GM18520 (cell line): ENCODE data around the gene ACSL6.

Source experiments
- ATAC-seq: cut with Tn5 transposase; IDR thresholded peaks from one replicate; pipeline ENCODE4 v1.9.1; 2021; ENCODE audit not compliant: unreplicated experiment

Gene ACSL6, protein sequence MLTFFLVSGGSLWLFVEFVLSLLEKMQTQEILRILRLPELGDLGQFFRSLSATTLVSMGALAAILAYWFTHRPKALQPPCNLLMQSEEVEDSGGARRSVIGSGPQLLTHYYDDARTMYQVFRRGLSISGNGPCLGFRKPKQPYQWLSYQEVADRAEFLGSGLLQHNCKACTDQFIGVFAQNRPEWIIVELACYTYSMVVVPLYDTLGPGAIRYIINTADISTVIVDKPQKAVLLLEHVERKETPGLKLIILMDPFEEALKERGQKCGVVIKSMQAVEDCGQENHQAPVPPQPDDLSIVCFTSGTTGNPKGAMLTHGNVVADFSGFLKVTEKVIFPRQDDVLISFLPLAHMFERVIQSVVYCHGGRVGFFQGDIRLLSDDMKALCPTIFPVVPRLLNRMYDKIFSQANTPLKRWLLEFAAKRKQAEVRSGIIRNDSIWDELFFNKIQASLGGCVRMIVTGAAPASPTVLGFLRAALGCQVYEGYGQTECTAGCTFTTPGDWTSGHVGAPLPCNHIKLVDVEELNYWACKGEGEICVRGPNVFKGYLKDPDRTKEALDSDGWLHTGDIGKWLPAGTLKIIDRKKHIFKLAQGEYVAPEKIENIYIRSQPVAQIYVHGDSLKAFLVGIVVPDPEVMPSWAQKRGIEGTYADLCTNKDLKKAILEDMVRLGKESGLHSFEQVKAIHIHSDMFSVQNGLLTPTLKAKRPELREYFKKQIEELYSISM

DNA sequence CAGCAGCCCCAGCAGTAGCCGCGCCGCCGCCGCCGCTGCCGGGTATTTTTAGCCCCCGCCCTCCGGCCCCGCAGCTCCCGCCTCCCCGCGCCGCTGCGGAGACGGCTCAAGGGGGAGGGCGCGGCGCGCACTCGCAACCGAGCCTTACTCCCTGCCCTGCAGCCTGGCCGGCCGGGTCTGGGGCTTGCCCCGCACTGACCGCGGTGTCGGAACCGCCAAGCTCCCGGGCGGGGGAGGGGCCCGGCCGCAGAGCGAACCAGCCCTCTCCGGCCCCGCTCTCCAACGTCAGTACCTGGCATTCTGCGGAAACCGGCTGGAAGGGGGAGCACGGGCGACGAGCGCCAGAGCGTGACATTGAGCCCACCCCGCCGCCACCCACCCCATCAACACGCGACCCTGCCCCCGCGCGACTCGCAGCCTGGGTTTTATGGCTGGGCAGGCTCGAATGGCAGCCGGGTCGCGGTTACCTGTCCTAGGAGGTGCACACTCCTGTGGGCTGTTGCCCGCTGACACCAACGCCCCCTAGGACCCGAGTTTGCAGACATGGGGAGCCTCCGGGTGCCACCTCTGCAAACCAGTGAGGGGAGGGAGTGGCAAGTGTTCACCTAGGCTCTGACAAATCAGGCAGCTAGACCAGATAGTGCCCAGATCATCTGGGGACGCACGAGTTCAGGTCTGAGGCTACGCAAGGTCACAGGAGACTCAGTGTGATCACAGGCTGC lies at the start of gene ACSL6:
Gene ACSL6, minus strand, starts transcription at position 37 of the 722 bp plus-strand sequence. CDS start 105 bp downstream, outside the sequence.
- ATAC-seq = no peak

DNA sequence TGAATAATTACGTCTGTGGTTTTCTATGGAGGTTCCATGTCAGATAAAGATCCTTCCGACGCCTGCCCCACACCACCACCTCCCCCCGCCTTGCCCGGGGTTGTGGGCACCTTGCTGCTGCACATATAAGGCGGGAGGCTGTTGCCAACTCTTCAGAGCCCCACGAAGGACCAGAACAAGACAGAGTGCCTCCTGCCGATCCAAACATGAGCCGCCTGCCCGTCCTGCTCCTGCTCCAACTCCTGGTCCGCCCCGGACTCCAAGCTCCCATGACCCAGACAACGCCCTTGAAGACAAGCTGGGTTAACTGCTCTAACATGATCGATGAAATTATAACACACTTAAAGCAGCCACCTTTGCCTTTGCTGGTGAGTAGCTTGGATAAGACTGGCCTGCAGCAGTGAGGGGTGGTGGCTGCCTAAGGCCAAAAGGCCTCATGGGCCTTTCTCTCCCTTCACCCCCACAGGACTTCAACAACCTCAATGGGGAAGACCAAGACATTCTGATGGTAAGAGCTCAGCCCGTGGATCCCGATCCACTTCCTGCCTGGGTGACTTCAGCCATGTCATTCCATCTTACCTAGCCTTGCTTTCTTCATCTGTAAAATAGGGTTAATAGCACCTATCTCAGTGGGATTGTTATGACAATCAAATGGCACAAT lies 49.2 kb upstream of the ACSL6 start, which contains the start of gene IL3:
Gene IL3, plus strand, starts transcription at position 155 of the 661 bp plus-strand sequence. Its CDS starts 52 bp downstream, at position 207.
- no peak for ATAC-seq

DNA sequence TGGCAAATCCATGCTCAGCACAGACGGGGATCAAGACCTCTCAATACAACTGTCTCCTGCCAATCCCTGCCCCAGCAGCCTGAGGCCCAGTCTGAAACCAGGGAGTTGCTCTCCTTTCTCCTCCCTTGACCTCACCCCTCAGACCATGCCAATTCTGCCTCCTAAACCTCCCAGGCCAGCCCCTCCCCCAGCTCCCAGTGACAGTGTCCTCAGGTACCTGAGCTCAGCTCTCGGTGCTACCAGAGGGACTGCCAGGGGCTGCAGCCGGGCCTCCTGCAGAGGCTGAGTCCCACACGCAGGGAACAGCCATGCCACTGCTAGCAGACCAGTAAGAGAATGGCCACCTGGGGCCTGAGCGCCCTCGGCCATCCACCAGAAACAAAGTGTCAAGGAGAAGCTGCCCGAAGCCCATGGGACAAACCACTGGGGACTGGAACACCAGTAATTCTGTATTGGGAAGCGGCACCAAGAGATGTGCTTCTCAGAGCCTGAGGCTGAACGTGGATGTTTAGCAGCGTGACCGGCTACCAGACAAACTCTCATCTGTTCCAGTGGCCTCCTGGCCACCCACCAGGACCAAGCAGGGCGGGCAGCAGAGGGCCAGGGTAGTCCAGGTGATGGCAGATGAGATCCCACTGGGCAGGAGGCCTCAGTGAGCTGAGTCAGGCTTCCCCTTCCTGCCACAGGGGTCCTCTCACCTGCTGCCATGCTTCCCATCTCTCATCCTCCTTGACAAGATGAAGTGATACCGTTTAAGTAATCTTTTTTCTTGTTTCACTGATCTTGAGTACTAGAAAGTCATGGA lies 48.4 kb upstream of the ACSL6 start:
- no peak for ATAC-seq

DNA sequence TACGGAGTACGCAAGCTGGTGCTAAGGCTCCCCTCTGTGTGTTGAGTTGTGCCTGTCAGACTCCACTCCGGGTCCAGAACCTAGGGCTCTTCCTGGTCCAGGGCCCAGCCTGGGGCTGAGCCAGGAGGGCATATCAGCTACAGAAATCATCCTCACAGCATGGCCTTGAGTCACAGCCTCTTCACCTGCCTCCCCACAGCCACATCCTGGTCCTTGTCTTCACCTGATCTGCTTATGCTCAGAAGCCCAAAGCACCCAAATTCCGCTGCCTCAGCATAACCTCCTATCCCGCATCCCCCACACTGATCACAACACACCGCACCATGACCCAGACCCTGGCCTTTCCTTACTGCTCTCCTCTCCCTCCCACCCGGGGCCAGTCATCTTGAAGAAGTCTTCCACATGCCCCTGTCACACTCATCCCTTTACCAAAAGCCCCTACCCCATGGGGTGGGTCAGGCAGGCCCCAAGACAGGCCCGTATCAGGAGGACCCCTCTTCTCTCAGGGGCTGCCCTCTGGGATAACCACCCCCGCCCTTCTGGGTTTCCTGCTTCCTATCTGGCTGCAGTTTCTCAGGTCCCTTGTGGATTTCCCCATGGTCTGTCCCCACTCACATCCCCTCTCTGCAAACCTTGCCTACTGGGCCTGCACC lies 47.7 kb upstream of the ACSL6 start:
- no peak for ATAC-seq

DNA sequence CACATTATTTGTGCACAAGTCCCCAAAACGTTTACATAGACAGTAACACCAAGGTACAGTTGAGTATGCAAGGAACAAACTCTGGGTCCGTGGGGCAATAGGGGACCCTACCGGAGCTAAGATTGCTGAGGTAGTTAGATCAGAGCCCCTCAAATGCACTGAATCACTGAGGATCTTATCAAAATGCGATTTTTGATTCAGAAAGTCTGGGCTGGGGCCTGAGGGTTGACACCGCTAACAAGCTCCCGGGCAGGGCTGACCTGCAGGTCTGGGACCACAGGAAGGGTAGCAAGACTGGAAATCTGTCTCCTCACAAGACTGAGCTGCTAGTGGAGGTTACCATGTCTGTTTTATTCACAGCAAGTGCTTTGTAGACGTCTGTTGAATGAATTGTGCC lies 47.2 kb upstream of the ACSL6 start:
- no peak for ATAC-seq

DNA sequence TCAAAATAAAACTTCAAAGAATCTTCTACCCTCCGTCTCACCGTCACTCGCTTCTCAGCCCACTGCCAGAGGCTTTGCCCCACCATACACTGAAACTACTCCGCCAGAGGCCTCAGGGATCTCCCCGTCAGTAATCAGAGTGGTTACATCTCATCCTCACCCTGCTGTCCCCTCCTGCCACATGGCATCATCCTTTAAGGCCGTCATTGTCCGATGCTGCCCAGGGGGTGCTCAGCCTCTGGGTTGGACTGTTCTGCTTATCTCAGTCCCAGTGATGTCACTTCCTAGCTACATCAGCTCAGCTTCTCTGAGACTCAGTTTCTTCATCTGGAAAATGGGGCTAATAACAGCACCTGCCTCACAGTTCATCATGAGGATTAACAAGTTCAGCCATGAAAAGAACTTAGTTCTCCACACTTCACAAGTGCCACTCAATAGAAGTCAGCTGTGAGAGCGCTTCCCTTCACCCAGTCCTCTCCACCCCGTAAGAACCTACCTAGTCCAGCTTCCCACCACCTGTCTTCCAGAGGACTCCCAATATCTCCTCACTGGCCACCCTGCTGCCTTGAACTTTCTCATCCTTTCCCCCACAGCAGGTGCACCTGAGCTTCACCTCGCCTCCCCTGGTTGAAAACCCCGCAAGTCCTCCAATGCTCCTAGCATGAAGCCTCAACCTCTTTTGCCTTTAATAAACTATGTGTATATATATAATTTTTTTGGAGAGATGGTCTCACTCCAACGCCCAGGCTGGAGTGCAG lies 46.2 kb upstream of the ACSL6 start:
- no peak for ATAC-seq

DNA sequence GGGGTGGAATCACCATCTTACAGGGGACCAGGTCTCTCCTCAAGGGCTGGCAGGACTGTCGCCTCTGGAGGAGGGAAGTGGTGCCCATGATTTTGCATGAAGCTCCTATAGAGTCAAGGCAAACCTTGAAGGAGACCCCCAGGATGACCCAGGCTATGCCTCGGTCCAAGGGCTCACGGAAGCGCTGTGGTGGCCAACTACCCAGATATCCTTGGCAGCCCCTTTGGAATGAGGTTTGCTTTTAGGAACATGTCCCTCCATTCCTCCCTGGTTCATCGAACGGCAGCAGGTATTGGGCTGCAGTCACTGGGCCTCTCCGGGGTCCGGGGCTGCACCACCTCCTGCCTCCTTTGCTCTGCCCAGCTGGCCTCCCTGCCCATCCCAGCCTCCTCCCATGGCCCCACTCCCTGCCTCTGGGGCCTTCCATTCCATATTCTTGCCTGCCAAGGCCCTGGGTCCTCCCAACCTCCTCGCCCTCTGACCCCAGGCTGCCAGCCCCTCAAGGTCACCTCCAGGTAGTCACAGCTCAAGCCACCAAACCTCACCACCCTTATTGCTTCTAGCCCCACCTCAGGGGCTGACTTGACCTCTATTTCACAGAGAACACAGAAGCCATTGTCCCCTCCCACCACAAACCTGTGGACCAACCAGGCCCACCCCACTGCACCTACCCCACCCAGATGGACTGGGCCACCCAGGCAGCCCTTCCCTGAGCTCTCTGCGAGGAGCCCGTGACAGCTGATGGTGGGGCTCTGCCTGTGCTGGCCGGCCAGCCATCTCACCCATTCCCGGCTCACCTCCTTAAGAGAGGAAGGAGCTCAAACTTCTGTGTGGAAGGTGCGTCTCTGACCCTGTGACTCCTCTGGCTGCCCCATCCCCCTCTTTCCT lies 45.4 kb upstream of the ACSL6 start:
- ATAC-seq = no peak

DNA sequence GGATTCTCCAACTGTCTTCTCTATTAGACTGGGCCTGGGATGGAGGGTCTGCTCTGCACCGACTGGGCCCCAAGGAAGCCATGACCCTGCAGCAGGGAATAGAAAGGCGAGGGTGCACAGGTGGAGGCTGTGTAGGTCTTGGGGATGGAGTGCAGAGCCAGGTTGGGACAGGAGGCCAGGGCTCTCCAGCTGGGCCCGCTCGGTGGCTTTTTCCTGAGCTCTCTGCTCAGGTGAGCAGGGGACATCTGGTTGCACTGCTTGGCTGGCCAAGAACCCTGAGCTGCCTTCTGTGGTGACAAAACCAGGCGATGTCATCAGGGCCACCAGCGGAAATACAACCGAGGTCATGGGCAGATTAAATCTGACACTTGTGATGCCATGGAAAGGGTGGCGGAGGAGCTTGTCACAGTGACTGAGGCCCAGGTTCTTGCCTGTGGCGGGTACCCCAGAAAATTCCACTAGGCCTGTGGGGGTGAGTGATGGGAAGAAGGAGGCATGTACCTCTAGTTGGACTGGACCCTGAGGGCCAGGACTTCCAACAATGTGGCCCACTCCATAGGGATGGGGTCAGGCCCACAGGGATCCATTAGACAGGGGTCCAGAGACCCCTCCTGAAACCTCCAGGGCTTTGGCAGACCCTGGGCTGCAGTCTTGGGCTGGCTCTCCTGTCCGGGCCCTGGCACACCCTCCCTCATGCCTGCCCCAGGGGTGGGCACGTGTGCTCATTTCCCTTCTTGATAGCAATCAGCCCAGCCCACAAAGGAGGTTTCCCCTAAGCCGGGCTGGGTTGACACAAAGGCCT lies 44.6 kb upstream of the ACSL6 start:
- ATAC-seq = no peak

DNA sequence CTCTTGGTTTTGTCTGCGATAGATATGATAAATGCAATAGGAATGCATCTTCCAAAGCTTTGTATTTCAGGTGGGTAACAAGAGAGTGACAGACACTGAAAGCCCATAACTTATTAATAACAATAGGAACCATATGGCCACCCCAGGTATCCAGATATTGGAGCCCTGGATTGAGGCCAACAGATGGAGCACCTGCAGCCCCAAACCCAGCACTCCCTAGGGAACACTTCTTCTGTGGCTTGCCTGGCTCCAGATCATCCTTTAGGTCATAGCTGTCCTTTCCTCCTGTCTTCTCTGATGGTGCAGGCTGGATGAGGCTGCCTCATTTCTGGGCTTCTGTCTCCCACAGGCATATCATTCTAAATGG lies 44.0 kb upstream of the ACSL6 start:
- ATAC-seq = no peak

DNA sequence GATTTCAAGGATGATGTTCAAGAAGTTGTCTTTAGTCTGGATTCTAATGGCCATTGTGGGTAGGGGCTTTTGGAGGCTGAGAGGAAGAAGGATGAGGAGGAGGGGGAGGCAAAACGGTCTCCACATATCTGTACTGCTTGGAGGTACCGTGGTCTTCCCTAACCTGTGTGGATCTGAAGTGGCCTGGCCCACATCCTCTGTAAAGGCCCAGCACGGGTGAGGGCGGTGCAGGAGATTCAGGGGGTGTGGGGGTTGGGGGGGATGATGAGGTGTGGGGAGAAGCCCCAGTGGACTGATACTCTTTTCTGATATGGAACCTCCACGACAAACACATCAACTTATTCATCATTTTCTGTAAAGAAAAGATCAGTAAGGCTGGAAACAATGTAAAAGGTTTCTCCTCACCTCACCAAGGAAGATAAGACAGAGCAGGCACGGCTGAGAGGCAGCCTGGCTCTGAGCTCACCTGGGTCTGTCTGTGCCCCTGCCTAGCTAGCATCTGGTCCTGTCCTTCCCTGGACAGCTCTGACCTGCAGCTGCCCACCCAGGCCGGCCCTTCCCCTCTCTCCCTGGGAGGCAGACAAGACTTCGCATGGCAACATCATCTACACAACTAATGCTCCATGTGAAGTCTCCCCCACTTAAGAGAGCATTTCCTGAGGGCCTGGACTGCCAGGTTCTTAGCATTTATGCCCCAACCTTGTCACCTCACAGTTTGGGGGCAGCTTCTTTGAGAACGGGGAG lies 43.4 kb upstream of the ACSL6 start:
- ATAC-seq = no peak

DNA sequence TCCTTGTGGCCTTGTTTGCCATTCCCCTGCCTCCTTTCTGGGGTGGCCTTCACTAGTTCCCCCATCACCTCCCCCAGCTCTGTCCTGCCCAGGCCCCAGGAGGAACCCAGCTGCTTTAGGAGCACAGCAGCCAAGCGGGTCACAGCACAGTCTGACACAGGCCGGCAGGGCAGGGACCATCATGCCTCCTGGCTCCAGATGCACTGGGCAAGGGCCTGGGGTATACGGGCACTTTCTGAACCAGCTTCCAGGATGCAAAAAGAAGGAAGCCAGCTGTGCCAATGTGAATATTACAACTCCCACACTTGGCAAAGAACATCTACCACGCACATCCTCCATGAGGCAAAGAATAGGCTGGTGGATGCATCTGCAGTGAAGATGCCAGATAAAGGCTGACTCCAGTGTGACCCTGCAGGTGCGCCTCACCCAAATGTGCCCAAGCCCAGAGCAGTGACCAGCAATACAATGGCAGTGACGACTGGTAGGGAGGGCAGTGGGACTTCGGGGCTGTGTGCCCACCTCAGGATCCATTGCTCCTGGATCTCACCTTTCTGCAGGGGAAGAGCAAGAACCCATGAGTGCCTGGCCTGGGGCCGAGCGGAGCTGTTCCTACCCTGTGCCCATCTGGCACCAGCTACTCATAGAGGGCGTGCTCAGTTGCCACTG lies 42.7 kb upstream of the ACSL6 start:
- ATAC-seq = no peak

DNA sequence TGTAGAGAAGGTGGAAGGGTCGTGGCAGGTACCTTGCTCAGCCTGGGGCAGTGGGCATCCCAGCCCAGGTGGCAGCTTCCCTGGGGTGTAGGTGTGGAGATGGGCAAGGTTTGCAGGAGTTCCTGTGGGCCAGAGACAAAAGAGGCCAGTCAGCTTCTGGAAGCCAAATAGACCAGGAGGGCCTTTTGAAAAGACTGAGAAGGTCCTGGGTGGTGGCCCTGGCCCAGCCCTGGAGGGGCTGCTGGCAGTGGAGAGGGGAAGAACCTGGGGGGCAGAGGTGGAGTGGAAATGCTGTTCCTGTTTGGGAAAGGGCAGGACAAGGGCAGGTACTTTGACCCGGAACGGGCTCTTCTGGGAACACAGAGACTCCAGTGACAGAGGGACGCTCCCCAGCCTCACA lies 42.0 kb upstream of the ACSL6 start:
- ATAC-seq = no peak

DNA sequence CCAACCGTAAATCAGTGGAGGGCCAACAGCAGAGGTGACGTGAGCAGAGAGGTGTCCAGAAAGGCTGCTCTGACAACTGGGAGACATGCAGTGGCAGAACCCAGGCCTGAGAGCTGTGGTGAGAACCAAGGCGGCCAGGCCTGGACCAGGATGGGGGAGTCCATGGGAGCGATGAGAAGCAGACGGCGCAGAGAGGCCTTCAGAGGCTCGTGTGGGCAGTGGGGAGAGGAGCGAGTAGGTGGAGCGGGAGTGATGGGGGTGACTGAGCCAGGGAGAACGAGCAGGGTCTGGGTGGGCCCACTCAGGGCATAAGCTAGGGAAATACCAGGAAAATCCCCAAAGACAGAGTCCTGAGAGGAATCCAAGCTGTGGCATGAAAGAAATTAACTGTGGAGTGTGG lies 41.1 kb upstream of the ACSL6 start:
- no peak for ATAC-seq

DNA sequence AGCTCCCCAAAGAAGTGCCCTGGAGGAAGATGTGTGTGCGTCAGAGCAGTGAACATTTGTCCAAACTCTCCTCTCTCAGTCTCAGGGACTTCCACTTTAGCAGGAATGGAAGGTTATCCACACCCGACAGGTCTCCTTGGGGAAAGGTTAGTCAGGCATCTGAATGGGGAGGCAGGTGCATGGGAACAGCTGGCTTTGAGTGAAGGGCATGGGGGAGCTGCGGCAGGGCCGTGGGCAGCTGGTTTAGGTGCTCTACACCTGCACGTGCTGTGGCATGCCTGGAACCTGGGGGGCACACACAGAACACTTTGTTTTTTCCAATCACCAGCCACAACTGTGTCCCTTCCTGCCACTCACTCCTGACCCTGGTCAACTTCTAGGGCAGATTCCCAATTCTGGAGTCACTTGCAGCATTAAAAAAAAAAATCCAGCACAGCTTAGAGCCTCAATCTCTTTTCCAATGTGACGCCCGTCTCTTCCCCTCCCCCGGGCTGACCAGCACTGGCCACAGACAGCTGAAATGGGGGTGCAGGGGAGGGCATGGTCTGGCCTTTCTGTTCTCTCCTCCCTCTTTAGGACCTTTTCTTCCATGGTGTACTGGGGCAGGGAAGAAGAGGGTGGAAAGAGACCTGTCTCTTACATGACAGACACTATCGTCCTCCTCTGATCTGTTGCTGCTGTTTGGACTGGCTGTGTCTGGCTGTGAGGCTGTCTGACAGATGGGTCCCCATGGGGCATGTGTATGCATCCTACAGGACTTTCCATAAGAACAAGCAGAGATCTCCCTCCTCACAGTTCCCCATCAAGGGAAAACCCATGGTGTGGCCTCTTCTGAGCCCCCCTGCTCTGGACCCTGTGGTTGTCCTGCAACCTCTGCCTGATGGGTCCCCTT lies 39.4 kb upstream of the ACSL6 start:
- no peak for ATAC-seq

DNA sequence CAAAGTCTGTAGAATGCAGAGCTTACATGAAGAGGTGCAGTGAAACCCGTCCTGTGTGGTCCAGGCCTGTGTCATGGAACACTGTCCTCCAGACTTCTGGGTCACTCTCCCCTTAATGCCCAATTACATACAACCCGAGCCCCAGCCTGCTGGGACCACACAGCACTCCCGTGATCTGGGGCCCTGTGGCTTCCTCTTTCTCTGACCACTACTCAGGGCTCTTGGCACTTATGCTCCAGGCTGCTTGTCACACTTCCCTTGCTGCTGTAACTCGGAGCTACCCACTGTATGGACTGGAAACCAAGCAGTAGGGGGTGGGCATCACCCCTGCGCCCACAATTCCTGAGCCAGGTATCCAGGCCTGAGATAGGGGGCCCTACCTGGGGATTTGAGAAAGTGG lies 38.7 kb upstream of the ACSL6 start:
- ATAC-seq = no peak
